HepG2 (cell line): ENCODE measurements around the gene PIGK. TPM values are rescaled to one million over a fixed set of nuclear protein-coding genes. Genes with fewer than 3 reads are reported as not detected.

Experiments used
- ATAC-seq: fragments of 200-7000 bp; cut with Tn5 transposase; 3 replicates; pipeline ENCODE4 v1.9.1; 2020; ENCODE audit warnings: mild to moderate bottlenecking, moderate library complexity
- BruUV-seq: library from RNA; stranded (reverse); fragments of 400-500 nt; replicated peaks from 2 replicates; lab custom pipeline; 2021; lab: Mats Ljungman, UMichigan
- CTCF ChIA-PET: fragments of 300-600 bp; formaldehyde crosslinking; extraction: SDS; loops from one replicate; lab custom pipeline; 2021; ENCODE audit warnings: low total read pairs, inconsistent platforms, low intra/inter-chr PET ratio; lab: Yijun Ruan, JAX
- POLR2A ChIA-PET: fragments of 350-600 bp; sonication (Branson Sonifier 250); formaldehyde crosslinking; loops from one replicate; lab custom pipeline; 2020; ENCODE audit warnings: antibody characterized with exemption, inconsistent platforms; lab: Yijun Ruan, JAX
- DNase-seq: peaks from one replicate; pipeline ENCODE4 v3.0.0-alpha.2; 2015; ENCODE audit warnings: low spot score
- FAIRE-seq: peaks from 3 replicates; lab custom pipeline; 2011; peaks lifted over from hg19 to GRCh38; lab: Jason Lieb, UNC
- H2AFZ ChIP-seq: one replicate; pipeline ENCODE4 v1.6.1; 2011; ENCODE audit warnings: low read length, inconsistent platforms
- H3K27ac ChIP-seq: fragments of 300-600 bp; 3 replicates; pipeline ENCODE4 v1.8.0; 2011; ENCODE audit warnings: mixed run types, mild to moderate bottlenecking, mixed read lengths, low read length, inconsistent platforms; ENCODE audit not compliant: insufficient read depth; ENCODE audit errors: extremely low read length
- H3K27me3 ChIP-seq, 2 experiments: fragments of 200-600 bp in 1 of 2; 2 replicates in 1 of 2; 3 replicates in 1 of 2; pipeline versions ENCODE4 v1.6.0 to v1.8.0; 2011; ENCODE audit warnings: low read length in 2 of 2, mild to moderate bottlenecking in 2 of 2, moderate library complexity in 2 of 2, inconsistent platforms in 1 of 2; ENCODE audit not compliant: insufficient read depth in 2 of 2, control insufficient read depth in 1 of 2
- H3K36me3 ChIP-seq, 2 experiments: fragments of 200-600 bp in 1 of 2; replicated peaks in 1 of 2; 2 replicates in 1 of 2; 3 replicates in 1 of 2; pipeline versions ENCODE4 v1.5.1 to v1.8.0; 2011; ENCODE audit warnings: low read length in 2 of 2, inconsistent platforms in 1 of 2; ENCODE audit not compliant: insufficient read depth in 2 of 2, control insufficient read depth in 1 of 2
- H3K4me1 ChIP-seq: 2 replicates; pipeline ENCODE4 v1.5.1; 2012; ENCODE audit warnings: low read length, inconsistent platforms; ENCODE audit not compliant: insufficient read depth
- H3K4me2 ChIP-seq: 2 replicates; pipeline ENCODE4 v1.6.0; 2011; ENCODE audit warnings: low read depth, low read length, inconsistent platforms
- H3K4me3 ChIP-seq, 3 experiments: fragments of 200-600 bp in 1 of 3; sonication (generic), shearing (Covaris generic) in 1 of 3; replicated peaks in 1 of 3; 2 replicates each; pipeline ENCODE4 v1.5.1; 2011 to 2016; ENCODE audit warnings: low read length in 3 of 3, inconsistent platforms in 2 of 3, low read depth in 2 of 3, mild to moderate bottlenecking in 2 of 3, control low read depth in 1 of 3, mixed read lengths in 1 of 3; ENCODE audit not compliant: insufficient read depth in 1 of 3
- H3K79me2 ChIP-seq: one replicate; pipeline ENCODE4 v1.6.1; 2011; ENCODE audit warnings: low read length, inconsistent platforms; ENCODE audit not compliant: insufficient read depth
- H3K9ac ChIP-seq: 2 replicates; pipeline ENCODE4 v1.6.0; 2011; ENCODE audit warnings: mild to moderate bottlenecking, low read depth, low read length, inconsistent platforms; ENCODE audit not compliant: insufficient read depth
- H3K9me3 ChIP-seq: 2 replicates; pipeline ENCODE4 v1.5.1; 2012; ENCODE audit warnings: mild to moderate bottlenecking, low read length
- H4K20me1 ChIP-seq: 2 replicates; pipeline ENCODE4 v1.6.0; 2011; ENCODE audit warnings: inconsistent platforms, mild to moderate bottlenecking, low read length, moderate library complexity; ENCODE audit not compliant: insufficient read depth
- ATF1 ChIP-seq: IDR thresholded peaks from 2 replicates; pipeline ENCODE4 v1.6.1; 2016; ENCODE audit warnings: mild to moderate bottlenecking, control low read depth
- EED ChIP-seq: sonication (generic); formaldehyde crosslinking; IDR thresholded peaks from 2 replicates; pipeline ENCODE4 v1.5.0; 2020; ENCODE audit warnings: mild to moderate bottlenecking, missing genetic modification reagents
- EP300 ChIP-seq, 3 experiments: sonication (generic) in 1 of 3; formaldehyde crosslinking in 1 of 3; IDR thresholded peaks; 2 replicates each; pipeline versions ENCODE4 v1.5.1 to v1.6.1; 2011 to 2020; ENCODE audit warnings: low read depth in 2 of 3, low read length in 2 of 3, borderline replicate concordance in 1 of 3, improper control_type of control experiment in 1 of 3, mild to moderate bottlenecking in 1 of 3, missing genetic modification reagents in 1 of 3, moderate library complexity in 1 of 3
- FOXP4 ChIP-seq: sonication (generic); formaldehyde crosslinking; IDR thresholded peaks from 2 replicates; pipeline ENCODE4 v1.4.0; 2020; ENCODE audit warnings: missing genetic modification reagents
- HMG20A ChIP-seq: IDR thresholded peaks from 2 replicates; pipeline ENCODE4 v1.6.1; 2016; ENCODE audit warnings: borderline replicate concordance
- KAT7 ChIP-seq: IDR thresholded peaks from 2 replicates; pipeline ENCODE4 v1.6.1; 2018; ENCODE audit warnings: borderline replicate concordance, missing compliant biosample characterization
- ONECUT2 ChIP-seq: sonication (generic); formaldehyde crosslinking; IDR thresholded peaks from 2 replicates; pipeline ENCODE4 v1.4.0; 2020; ENCODE audit warnings: missing genetic modification reagents
- PAX8 ChIP-seq: sonication (generic); formaldehyde crosslinking; IDR thresholded peaks from 2 replicates; pipeline ENCODE4 v1.8.0; 2022; ENCODE audit warnings: mild to moderate bottlenecking, missing genetic modification reagents, borderline replicate concordance
- RAD51 ChIP-seq: fragments of 450-650 bp; IDR thresholded peaks from 2 replicates; pipeline ENCODE4 v1.6.1; 2016; ENCODE audit warnings: borderline replicate concordance
- RBM22 ChIP-seq: fragments of 200-400 bp; formaldehyde crosslinking; optimal IDR thresholded peaks from 2 replicates; pipeline ENCODE3; 2017; ENCODE audit warnings: mild to moderate bottlenecking, low read length, moderate library complexity
- SNRNP70 ChIP-seq: fragments of 200-400 bp; formaldehyde crosslinking; IDR thresholded peaks from 2 replicates; pipeline ENCODE4 v1.6.1; 2017; ENCODE audit warnings: mild to moderate bottlenecking, low read depth, low read length, moderate library complexity
- ZNF143 ChIP-seq: sonication (generic); formaldehyde crosslinking; IDR thresholded peaks from 2 replicates; pipeline ENCODE4 v1.4.0; 2020; ENCODE audit warnings: missing genetic modification reagents
- ZNF160 ChIP-seq: sonication (generic); formaldehyde crosslinking; IDR thresholded peaks from 2 replicates; pipeline ENCODE4 v1.8.0; 2022; ENCODE audit warnings: mild to moderate bottlenecking, inconsistent platforms, missing genetic modification reagents
- ZNF83 ChIP-seq: sonication (generic); formaldehyde crosslinking; IDR thresholded peaks from 2 replicates; pipeline ENCODE4 v1.4.0; 2020; ENCODE audit warnings: missing genetic modification reagents, mild to moderate bottlenecking, borderline replicate concordance
- WGBS: methylation state at CpG from one replicate; pipeline ENCODE4 v1.1.6; 2017; ENCODE audit warnings: low lambda C conversion rate; 5-methylcytosine and 5-hydroxymethylcytosine counted together
- in situ Hi-C: cut with HindIII; loops from 2 replicates; pipeline ENCODE4 v1.10.0; 2017; ENCODE audit warnings: low pct_unique_long_range_greater_than_20kb; ENCODE audit not compliant: extremely low pct_ligation_motif_present
- intact Hi-C: fragments of 100-400 bp; cut with micrococcal nuclease; formaldehyde crosslinking; loops from one replicate; pipeline ENCODE4 v1.10.0; 2022; ENCODE audit not compliant: unreplicated experiment
- polyA plus RNA-seq, 8 experiments: library from polyadenylated mRNA; depleted of rRNA in 3 of 8; stranded (reverse) in 7 of 8; unstranded in 1 of 8; fragments of >200 nt; fragmentation: Illumina TruSeq in 4 of 8; extraction: Trizol in 4 of 8; gene quantifications; 2 replicates each; pipeline versions ENCODE4 v1.2.1 to v1.2.3, GENCODE V29; 2011 to 2016; ENCODE audit warnings: low read depth in 4 of 8, missing spikeins in 1 of 8, mixed read lengths in 1 of 8; ENCODE audit not compliant: insufficient read depth in 1 of 8
- total RNA-seq, 5 experiments: library from RNA; depleted of rRNA; stranded (reverse); fragments of >200 nt; fragmentation: Illumina TruSeq; extraction: Trizol; gene quantifications; 2 replicates each; pipeline ENCODE4 v1.2.3, GENCODE V29; 2016; ENCODE audit warnings: low read depth in 1 of 5
- TF ChIP-seq, protein P1 (sequence below): sonication (generic); formaldehyde crosslinking; IDR thresholded peaks from 2 replicates; pipeline ENCODE4 v1.5.0; 2020; ENCODE audit warnings: mild to moderate bottlenecking, missing genetic modification reagents
- TF ChIP-seq, protein P2 (sequence below): sonication (generic); formaldehyde crosslinking; IDR thresholded peaks from 2 replicates; pipeline ENCODE4 v1.8.0; 2022; ENCODE audit warnings: mild to moderate bottlenecking, missing genetic modification reagents; ENCODE audit not compliant: insufficient replicate concordance

PIGK gene
- total and polyA plus RNA-seq, 2 of the 13 experiments (the other 11 are each of a cell fraction or from before 2014, with no cell fraction given): 14.7 to 38.5 TPM

GRCh38 chr1:77085109-77085508 lies 134.1 kb downstream of the PIGK start (continued):
- TF ChIP-seq EP300 (IDR thresholded peaks at IDR 0.05; ENCODE audit: low read depth in 2 of 2, low read length in 2 of 2) (no peak), EP300 (CRISPR knock-in tag; IDR thresholded peaks at IDR 0.05; ENCODE audit: borderline replicate concordance) (no peak), ONECUT2 (no peak), EED (CRISPR knock-in tag) (no peak)

- intact Hi-C loops: no loop called here
- BruUV-seq: no TSS peak
These were observed 134.8 kb downstream of the PIGK start for GRCh38 chr1:77084457-77084856.

More at GRCh38 chr1:77084457-77084856, 134.8 kb downstream of the PIGK start:
- Histone ChIP-seq H3K27me3 (no peaks in the 10 kb centered on the region), H2AFZ (no peak overlapping the region), H3K27ac (no peak overlapping the region), H3K4me3 (no peak overlapping the region), H3K36me3 (no peaks in the 10 kb centered on the region), H3K4me2 (no peak overlapping the region), H3K4me1 (no peaks in the 10 kb centered on the region), H4K20me1 (no peaks in the 10 kb centered on the region), H3K9ac (no peak overlapping the region), H3K9me3 (no peaks in the 10 kb centered on the region), H3K79me2 (no peaks in the 10 kb centered on the region)
- POLR2A ChIA-PET: no interaction called here
- CTCF ChIA-PET: no interaction called here
- DNase-seq (peak; percentile 2), FAIRE-seq (no peak), ATAC-seq (peak; percentile 74)
- in situ Hi-C loops: no loop called here
- TF ChIP-seq, protein P1, sequence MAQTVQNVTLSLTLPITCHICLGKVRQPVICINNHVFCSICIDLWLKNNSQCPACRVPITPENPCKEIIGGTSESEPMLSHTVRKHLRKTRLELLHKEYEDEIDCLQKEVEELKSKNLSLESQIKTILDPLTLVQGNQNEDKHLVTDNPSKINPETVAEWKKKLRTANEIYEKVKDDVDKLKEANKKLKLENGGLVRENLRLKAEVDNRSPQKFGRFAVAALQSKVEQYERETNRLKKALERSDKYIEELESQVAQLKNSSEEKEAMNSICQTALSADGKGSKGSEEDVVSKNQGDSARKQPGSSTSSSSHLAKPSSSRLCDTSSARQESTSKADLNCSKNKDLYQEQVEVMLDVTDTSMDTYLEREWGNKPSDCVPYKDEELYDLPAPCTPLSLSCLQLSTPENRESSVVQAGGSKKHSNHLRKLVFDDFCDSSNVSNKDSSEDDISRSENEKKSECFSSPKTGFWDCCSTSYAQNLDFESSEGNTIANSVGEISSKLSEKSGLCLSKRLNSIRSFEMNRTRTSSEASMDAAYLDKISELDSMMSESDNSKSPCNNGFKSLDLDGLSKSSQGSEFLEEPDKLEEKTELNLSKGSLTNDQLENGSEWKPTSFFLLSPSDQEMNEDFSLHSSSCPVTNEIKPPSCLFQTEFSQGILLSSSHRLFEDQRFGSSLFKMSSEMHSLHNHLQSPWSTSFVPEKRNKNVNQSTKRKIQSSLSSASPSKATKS (CRISPR knock-in tag): no peak
- TF ChIP-seq RAD51 (no peak), ZNF83 (CRISPR knock-in tag) (no peak), SNRNP70 (no peak), KAT7 (CRISPR knock-in tag) (no peak), ZNF143 (CRISPR knock-in tag) (no peak), PAX8 (CRISPR knock-in tag) (no peak), ZNF160 (CRISPR knock-in tag) (no peak), FOXP4 (CRISPR knock-in tag) (no peak), RBM22 (no peak), ATF1 (no peak), HMG20A (CRISPR knock-in tag) (no peak)
- TF ChIP-seq, protein P2, sequence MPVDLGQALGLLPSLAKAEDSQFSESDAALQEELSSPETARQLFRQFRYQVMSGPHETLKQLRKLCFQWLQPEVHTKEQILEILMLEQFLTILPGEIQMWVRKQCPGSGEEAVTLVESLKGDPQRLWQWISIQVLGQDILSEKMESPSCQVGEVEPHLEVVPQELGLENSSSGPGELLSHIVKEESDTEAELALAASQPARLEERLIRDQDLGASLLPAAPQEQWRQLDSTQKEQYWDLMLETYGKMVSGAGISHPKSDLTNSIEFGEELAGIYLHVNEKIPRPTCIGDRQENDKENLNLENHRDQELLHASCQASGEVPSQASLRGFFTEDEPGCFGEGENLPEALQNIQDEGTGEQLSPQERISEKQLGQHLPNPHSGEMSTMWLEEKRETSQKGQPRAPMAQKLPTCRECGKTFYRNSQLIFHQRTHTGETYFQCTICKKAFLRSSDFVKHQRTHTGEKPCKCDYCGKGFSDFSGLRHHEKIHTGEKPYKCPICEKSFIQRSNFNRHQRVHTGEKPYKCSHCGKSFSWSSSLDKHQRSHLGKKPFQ: no peak
- 31% methylated on average over 2 of the region's 2 CpGs for WGBS
